PFSK-1 (cell line): ENCODE measurements around the gene VOPP1.

ENCODE experiments used
- FOXP2 ChIP-seq: optimal IDR thresholded peaks from 2 replicates; pipeline ENCODE3; 2011; ENCODE audit warnings: borderline replicate concordance, control low read depth, inconsistent platforms; ENCODE audit not compliant: insufficient read depth; ENCODE audit errors: extremely low read length, extremely low read depth
- POLR2AphosphoS5 ChIP-seq: IDR thresholded peaks from 2 replicates; pipeline ENCODE4 v1.6.1; 2012; ENCODE audit warnings: low read depth, mild to moderate bottlenecking, control low read depth, low read length, moderate library complexity
- REST ChIP-seq, 2 experiments: IDR thresholded peaks; 2 replicates each; pipeline versions ENCODE4 v1.6.1 to v1.8.0; 2011 to 2012; ENCODE audit warnings: low read depth in 2 of 2, low read length in 2 of 2, control low read depth in 1 of 2, inconsistent platforms in 1 of 2, mild to moderate bottlenecking in 1 of 2, moderate library complexity in 1 of 2; ENCODE audit not compliant: insufficient read depth in 1 of 2
- SIN3A ChIP-seq: IDR thresholded peaks from 2 replicates; pipeline ENCODE4 v1.6.1; 2012; ENCODE audit warnings: mild to moderate bottlenecking, low read length, moderate library complexity, borderline replicate concordance; ENCODE audit not compliant: insufficient read depth
- TAF1 ChIP-seq: IDR thresholded peaks from 2 replicates; pipeline ENCODE4 v1.6.1; 2012; ENCODE audit warnings: low read length, control low read depth, borderline replicate concordance; ENCODE audit not compliant: insufficient read depth

GRCh38 chr7:55483046-55483445 is 89.3 kb downstream of the VOPP1 start:
- TF ChIP-seq REST (IDR thresholded peaks at IDR 0.05; ENCODE audit: insufficient read depth in 1 of 2, low read depth in 2 of 2, low read length in 2 of 2), result no peak
- no peak for TF ChIP-seq POLR2AphosphoS5
- TF ChIP-seq SIN3A, result no peak
- TF ChIP-seq TAF1, result no peak
- no peak for TF ChIP-seq FOXP2
